GM04503 (cell line): ENCODE data around the gene MYO1F.
A peak's percentile ranks its signal among the peaks of the same experiment; 100 is the strongest.
"Not testable (repeated sequence)": the region's sequence is repeated elsewhere in the genome, so short reads cannot be mapped to it uniquely, and the experiment has no call there.

Source experiments
- DNase-seq: peaks from one replicate; pipeline ENCODE4 v3.0.0-alpha.2; 2012; ENCODE audit warnings: low read depth

The MYO1F gene

DNA sequence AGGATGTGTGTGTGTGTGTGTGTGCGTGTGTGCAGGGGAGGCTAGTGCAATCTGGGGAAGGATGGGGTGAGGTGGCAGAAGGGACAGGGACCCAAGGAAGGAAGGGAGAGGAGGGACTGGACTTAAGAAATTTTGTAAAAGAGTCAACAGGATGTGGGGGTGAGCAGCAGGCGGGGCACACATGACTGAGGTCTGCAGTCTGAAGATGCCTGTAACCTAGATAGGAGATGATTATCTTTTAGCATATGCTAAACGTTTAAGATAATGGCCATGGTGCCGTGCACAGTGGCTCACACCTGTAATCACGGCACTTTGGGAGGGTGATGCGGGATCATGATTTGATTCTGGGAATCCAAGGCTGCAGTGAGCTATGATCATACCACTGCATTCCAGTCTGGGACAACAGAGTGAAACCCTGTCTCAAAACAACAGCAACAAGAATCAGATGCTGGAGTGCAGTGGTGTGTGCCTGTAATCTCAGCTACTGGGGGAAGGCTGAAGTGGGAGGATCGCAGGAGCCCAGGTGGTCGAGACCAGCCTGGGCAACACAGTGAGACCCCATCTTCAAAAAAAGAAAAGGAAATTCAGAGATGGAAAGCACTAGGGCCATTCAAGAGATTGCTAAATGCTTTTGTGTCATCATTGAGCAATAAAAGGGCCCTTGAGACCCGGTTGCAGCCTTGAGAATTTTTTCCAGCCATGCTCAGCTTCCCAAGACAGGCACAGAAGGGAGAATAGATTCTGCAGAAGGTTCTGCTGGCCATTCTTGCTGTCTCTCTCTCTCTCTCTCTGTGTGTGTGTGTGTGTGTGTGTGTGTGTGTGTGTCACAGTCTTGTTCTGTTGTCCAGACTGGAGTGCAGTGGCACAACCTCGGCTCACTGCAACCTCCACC is 59.4 kb downstream of the MYO1F start:
- DNase-seq: peak; percentile 54

- no peak for DNase-seq
Measured at GRCh38 chr19:8515317-8515716, 61.9 kb downstream of the MYO1F start.

DNA sequence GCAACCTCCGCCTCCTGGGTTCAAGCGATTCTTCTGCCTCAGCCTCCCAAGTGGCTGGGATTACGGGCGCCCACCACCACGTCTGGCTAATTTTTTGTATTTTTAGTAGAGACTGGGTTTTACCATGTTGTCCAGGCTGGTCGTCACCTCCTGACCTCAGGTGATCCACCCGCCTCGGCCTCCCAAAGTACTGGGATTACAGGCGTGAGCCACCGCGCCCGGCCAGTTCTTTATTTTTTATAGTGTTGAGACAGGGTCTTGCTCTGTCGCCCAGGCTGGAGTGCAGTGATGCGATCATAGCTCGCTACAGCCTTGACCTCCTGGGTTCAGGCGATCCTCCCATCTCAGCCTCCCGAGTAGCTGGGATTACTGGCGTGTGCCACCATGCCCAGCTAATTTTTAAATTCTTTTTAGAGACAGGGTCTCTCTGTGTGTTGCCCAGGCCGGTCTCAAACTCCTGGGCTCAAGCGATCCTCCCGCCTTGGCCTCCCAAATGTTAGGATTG is 62.7 kb downstream of the MYO1F start:
- not testable (repeated sequence) for DNase-seq

DNA sequence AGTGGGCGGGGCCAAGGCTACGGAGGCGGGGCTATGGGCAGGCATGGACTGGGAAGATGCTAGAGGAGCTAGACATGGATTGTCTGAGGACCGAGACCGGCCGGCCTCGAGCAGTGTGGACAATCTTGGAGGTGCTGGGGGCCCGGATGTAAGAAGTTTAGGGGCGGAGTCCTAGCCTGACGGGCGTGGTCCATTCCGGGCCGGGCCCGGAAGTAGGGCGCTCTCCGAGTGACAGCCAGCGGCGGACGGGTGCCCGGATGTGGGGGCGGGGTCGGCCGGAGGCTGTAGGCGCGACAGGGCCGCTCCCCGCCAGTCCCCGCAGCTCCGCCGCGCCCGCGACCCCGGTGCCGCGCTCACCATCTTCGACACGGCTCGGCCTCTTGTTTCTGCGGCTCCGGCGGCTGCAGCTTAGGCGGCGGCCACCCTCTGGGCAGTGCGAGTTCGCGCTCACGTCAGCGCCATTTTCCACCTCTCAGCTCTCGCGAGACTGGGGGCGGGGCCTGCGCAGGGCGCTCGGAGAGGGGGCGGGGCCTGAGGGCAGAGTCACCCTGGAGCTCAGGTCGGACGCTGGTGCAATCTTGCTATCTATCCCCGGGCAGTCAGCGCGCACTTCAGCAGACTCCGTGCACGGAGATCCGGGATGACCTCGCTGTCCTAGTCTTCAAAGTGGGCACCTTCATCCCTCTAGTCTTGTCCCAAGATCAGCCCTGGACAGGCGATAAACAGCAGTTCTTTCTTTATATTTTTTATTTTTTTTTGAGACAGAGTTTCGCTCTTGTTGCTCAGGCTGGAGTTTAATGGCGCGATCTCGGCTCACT is 63.3 kb downstream of the MYO1F start, which contains the start of gene ZNF414:
TSS of gene ZNF414 (minus strand) at position 481 of the 818 bp plus-strand sequence. CDS start at position 360, 121 bp downstream.
- peak; percentile 80 for DNase-seq

GRCh38 chr19:8513036-8513686 is 64.1 kb downstream of the MYO1F start:
- DNase-seq: no peak

GRCh38 chr19:8512115-8512967 is 64.9 kb downstream of the MYO1F start:
- no peak for DNase-seq

GRCh38 chr19:8511573-8512101 is 65.6 kb downstream of the MYO1F start:
- no peak for DNase-seq

- DNase-seq: no peak
Measured at GRCh38 chr19:8510589-8511115, 66.6 kb downstream of the MYO1F start.

- DNase-seq: no peak
Measured at GRCh38 chr19:8506402-8506957, 70.8 kb downstream of the MYO1F start.

GRCh38 chr19:8505680-8506401 is 71.4 kb downstream of the MYO1F start:
- DNase-seq: no peak

DNA sequence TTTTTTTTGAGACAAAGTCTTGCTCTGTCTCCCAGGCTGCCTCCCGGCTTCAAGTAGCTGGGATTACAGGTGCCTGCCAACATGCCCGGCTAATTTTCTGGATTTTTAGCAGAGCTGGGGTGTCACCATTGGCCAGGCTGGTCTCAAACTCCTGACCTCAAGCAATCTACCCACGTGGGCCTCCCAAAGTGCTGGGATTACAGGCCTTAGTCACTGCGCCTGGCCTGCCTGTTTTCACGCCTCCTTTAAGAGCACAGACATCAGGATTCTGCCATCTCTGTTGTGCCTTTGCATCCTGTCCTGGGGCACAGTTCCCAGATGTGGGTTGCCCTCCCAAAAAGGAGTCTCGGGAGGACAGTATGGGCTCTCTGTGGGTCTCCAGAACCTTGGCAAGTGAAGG is 72.3 kb downstream of the MYO1F start:
- no peak for DNase-seq

- no peak for DNase-seq
Measured at GRCh38 chr19:8504171-8504570, 73.1 kb downstream of the MYO1F start.

DNA sequence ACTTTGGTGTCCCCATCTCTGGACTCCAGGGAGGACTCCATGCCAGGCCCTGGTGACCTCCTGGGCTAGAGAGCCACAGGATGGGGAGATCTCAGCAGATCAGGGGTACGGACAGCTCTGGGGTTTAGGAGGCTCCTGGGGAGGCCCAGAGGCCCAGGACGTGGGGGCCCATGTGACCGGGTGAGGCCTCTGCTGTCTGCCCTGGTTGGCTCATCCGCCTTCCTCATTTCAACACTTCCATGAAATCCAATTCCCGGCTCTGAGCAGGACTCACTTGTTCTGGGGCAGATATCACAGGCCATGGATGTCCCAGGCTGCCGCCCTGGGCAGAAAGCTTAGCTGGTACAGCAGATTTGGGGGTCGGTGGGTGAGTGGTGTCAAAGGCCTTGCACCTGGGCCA is 73.7 kb downstream of the MYO1F start:
- no peak for DNase-seq

DNA sequence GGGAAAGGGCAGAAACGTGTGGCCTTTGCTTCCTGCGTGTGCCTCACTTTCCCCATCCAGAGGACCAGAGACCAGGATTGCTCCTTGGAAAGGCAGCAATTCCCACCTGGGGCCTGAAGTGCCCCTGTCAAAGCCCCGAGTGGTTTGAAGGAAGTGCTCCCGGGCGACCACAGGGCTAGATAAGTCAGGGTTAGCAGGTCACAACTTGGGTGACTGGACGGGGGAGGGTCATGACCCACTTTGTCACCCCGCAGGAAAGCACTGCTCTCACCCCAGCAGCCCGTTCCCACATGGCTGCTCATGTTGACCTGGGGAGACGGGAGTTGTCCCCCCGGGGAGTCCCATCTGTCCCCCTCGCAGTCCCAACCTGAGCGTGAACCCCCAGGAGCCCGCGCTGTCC is 75.3 kb downstream of the MYO1F start:
- DNase-seq: no peak

- no peak for DNase-seq
Measured at GRCh38 chr19:8501516-8501915, 75.7 kb downstream of the MYO1F start.

DNA sequence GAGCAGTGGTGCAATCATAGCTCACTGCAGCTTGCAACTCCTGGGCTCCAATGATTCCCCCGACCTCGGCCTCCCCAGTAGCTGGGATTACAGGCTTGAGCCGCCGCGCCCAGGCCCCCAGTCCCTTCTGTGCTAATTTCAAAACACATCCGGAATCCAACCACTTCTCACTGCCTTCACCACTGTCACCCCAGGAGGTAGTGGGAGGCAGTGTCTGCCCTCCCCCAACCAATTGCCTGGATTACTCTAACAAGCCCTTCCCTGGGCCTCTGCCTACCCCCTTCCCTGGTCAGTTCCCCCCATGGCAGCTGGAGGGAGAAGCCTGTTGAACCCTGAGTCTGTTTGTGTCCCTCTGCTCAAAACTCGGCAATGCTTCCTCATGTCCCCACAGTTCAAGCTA is 77.1 kb downstream of the MYO1F start:
- DNase-seq: no peak

- DNase-seq: no peak
Measured at GRCh38 chr19:8499048-8499833, 78.0 kb downstream of the MYO1F start.

DNA sequence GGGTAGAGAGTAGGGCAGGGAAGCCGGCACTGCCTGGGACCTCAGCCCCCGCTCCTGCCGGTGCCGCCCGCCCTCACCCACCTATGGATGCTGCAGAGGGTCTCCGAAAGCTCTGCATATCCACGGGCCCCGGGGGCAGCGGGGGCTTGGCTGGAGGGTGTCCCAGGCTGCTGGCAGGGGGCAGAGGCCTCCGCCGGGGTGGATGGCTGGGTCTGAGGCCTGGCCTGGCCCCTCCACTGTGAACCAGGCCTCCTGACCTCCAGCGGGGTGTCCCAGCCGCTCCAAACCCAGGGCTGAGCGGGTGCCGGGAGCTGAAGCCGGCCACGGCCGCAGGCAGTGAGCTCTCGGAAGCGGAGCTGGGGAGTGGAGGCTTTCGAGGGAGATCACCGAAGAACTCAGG is 78.9 kb downstream of the MYO1F start:
- DNase-seq: no peak

- DNase-seq: no peak
Measured at GRCh38 chr19:8494158-8494557, 83.1 kb downstream of the MYO1F start.
